ENCODE measurements around the gene TMEM89.

Gene TMEM89

GRCh38 chr3:48621461-48621869, at the start of gene TMEM89:
Gene TMEM89 (minus strand): TSS chr3:48621769. CDS start chr3:48621756, 13 bp downstream.
- no peak for DNase-seq

GRCh38 chr3:48664929-48665328, 43.4 kb upstream of the TMEM89 start:
- DNase-seq: no peak

- DNase-seq: no peak
Measured at GRCh38 chr3:48664313-48664644, 42.7 kb upstream of the TMEM89 start.

GRCh38 chr3:48663489-48664312, 42.1 kb upstream of the TMEM89 start:
- DNase-seq: peak; percentile 98

GRCh38 chr3:48662753-48663488, 41.4 kb upstream of the TMEM89 start, which contains the start of gene CELSR3:
Gene CELSR3 (minus strand): TSS chr3:48662886. CDS start chr3:48662634, 252 bp downstream.
- peak; percentile 76 for DNase-seq

GRCh38 chr3:48662145-48662752, 40.7 kb upstream of the TMEM89 start:
- DNase-seq: no peak

GRCh38 chr3:48661501-48662144, 40.1 kb upstream of the TMEM89 start:
- DNase-seq: peak; percentile 28

- DNase-seq: no peak
Measured at GRCh38 chr3:48660800-48661400, 39.3 kb upstream of the TMEM89 start.

- DNase-seq: no peak
Measured at GRCh38 chr3:48656841-48657281, 35.3 kb upstream of the TMEM89 start.

- peak; percentile 79 for DNase-seq
Measured at GRCh38 chr3:48656061-48656840, 34.7 kb upstream of the TMEM89 start.

GRCh38 chr3:48655606-48656005, 34.0 kb upstream of the TMEM89 start:
- no peak for DNase-seq

- no peak for DNase-seq
Measured at GRCh38 chr3:48655063-48655462, 33.5 kb upstream of the TMEM89 start.

- no peak for DNase-seq
Measured at GRCh38 chr3:48652923-48653715, 31.6 kb upstream of the TMEM89 start.

GRCh38 chr3:48651771-48652170, 30.2 kb upstream of the TMEM89 start:
- DNase-seq: no peak

GRCh38 chr3:48650723-48651122, 29.2 kb upstream of the TMEM89 start:
- no peak for DNase-seq

- no peak for DNase-seq
Measured at GRCh38 chr3:48648188-48648850, 26.8 kb upstream of the TMEM89 start.

GRCh38 chr3:48647714-48648113, 26.1 kb upstream of the TMEM89 start:
- no peak for DNase-seq

GRCh38 chr3:48644898-48645760, 23.6 kb upstream of the TMEM89 start:
- no peak for DNase-seq

- DNase-seq: no peak
Measured at GRCh38 chr3:48642605-48643004, 21.0 kb upstream of the TMEM89 start.

All from inflammatory macrophage treated with lipopolysaccharide for 4 hours (primary cell).